Testis (tissue), 3 donors: ENCODE data around the gene ZNF747. TPM values are rescaled to one million over a fixed set of nuclear protein-coding genes. Genes with fewer than 3 reads are reported as not detected.

Source experiments
- DNase-seq: peaks from one replicate; pipeline ENCODE4 v3.0.0-alpha.2; 2019
- H3K27ac ChIP-seq, 2 donors: fragments of 200-600 bp; sonication (generic); one replicate each; pipeline ENCODE4 v1.5.1; 2019
- H3K27me3 ChIP-seq: fragments of 200-600 bp; sonication (generic); one replicate; pipeline ENCODE4 v1.5.1; 2019
- H3K36me3 ChIP-seq: fragments of 200-600 bp; sonication (generic); one replicate; pipeline ENCODE4 v1.5.1; 2017; ENCODE audit warnings: low read depth; ENCODE audit errors: missing control alignments
- H3K4me1 ChIP-seq: fragments of 200-600 bp; sonication (generic); one replicate; pipeline ENCODE4 v1.5.1; 2019
- H3K4me3 ChIP-seq, 2 donors: fragments of 200-600 bp; sonication (generic); one replicate each; pipeline ENCODE4 v1.5.1; 2017 to 2019
- H3K9me3 ChIP-seq: fragments of 200-600 bp; sonication (generic); one replicate; pipeline ENCODE4 v1.5.1; 2017
- POLR2A ChIP-seq: fragments of 450-650 bp; IDR thresholded peaks from one replicate; pipeline ENCODE4 v1.6.1; 2017; ENCODE audit warnings: antibody characterized with exemption, mild to moderate bottlenecking, moderate library complexity
- WGBS, 2 donors: methylation state at CpG; one replicate each; pipeline ENCODE4 v1.1.5; 2018; 5-methylcytosine and 5-hydroxymethylcytosine counted together
- intact Hi-C: fragments of 100-400 bp; cut with DNase I; formaldehyde crosslinking; loops from one replicate; pipeline ENCODE4 v1.15.1; 2023; ENCODE audit warnings: low total_unique reads
- microRNA-seq, 2 donors: library from miRNA; unstranded; fragments of <30 nt; microRNA quantifications; one replicate each; pipeline ENCODE4, GENCODE V29; 2016; ENCODE audit warnings: borderline number of aligned reads in 2 of 2, borderline replicate concordance in 1 of 2
- polyA plus RNA-seq: library from polyadenylated mRNA; stranded (reverse); fragments of 350-450 nt; fragmentation: Illumina TruSeq; extraction: RNeasy Lipid Tissue Mini Kit (QIAGEN cat#74804); gene quantifications from one replicate; pipeline ENCODE4 v1.2.3, GENCODE V29; 2014; ENCODE audit warnings: low read depth, low replicate concordance; ENCODE audit not compliant: insufficient read depth
- small RNA-seq, 2 donors: library from RNA; depleted of rRNA; stranded (forward); fragments of <200 nt; gene quantifications; one replicate each; pipeline ENCODE3, GENCODE V24; 2016
- total RNA-seq, 2 donors: library from RNA; depleted of rRNA; stranded (reverse); fragments of >200 nt; gene quantifications; one replicate each; pipeline ENCODE4 v1.2.3, GENCODE V29; 2016
- TF ChIP-seq, protein P1 (sequence below), 3 experiments: fragments of 450-650 bp in 2 of 3; fragments of 200-600 bp in 1 of 3; sonication (generic) in 1 of 3; IDR thresholded peaks; one replicate each; pipeline ENCODE4 v1.5.1; 2016 to 2019; ENCODE audit warnings: antibody characterized with exemption in 3 of 3, mild to moderate bottlenecking in 2 of 3, moderate library complexity in 1 of 3

Gene ZNF747
- total and polyA plus RNA-seq, 3 donors from 2014 or later = 13.1 to 23.3 (median 18.7) TPM

GRCh38 chr16:30481381-30481780, 53.3 kb downstream of the ZNF747 start:
- Histone ChIP-seq H3K4me3 (no peak overlapping the region), H3K27me3 (no peaks in the 10 kb centered on the region), H3K36me3 (no peaks in the 10 kb centered on the region), H3K4me1 (no peaks in the 10 kb centered on the region), H3K9me3 (no peaks in the 10 kb centered on the region), H3K27ac (no peak overlapping the region)
- TF ChIP-seq, protein P1, sequence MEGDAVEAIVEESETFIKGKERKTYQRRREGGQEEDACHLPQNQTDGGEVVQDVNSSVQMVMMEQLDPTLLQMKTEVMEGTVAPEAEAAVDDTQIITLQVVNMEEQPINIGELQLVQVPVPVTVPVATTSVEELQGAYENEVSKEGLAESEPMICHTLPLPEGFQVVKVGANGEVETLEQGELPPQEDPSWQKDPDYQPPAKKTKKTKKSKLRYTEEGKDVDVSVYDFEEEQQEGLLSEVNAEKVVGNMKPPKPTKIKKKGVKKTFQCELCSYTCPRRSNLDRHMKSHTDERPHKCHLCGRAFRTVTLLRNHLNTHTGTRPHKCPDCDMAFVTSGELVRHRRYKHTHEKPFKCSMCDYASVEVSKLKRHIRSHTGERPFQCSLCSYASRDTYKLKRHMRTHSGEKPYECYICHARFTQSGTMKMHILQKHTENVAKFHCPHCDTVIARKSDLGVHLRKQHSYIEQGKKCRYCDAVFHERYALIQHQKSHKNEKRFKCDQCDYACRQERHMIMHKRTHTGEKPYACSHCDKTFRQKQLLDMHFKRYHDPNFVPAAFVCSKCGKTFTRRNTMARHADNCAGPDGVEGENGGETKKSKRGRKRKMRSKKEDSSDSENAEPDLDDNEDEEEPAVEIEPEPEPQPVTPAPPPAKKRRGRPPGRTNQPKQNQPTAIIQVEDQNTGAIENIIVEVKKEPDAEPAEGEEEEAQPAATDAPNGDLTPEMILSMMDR (IDR thresholded peaks at IDR 0.05) = no peak
- no peak for TF ChIP-seq POLR2A
- WGBS, 2 donors = 72 to 78% methylated on average over 5 of the region's 5 CpGs
- intact Hi-C loops = no loop called here
- no peak for DNase-seq

Small RNA genes within 50 kb of the gene (microRNA-seq; reads per million reads assigned to microRNA genes)
- 0 reads per million in 2 donors for gene MIR4518

Small RNA genes within 50 kb of the gene (small RNA-seq; reads per million reads assigned to genes)
- gene MIR4518 = 0 reads per million in 2 donors
- 0 reads per million in 2 donors for gene RNU7-61P

Other genes starting within 250 kb of the ZNF747 start
- 10 to 100 TPM; 32.8 to 39.5 TPM for gene CD2BP2, start 179.6 kb downstream of the ZNF747 start, total RNA-seq
- gene CD2BP2, start 179.6 kb downstream of the ZNF747 start, polyA plus RNA-seq = 52.5 TPM
- gene TBC1D10B, start 164.4 kb downstream of the ZNF747 start, total RNA-seq = 10 to 100 TPM; 60.5 to 64.0 TPM
- gene TBC1D10B, start 164.4 kb downstream of the ZNF747 start, polyA plus RNA-seq = 86.2 TPM
- gene MYL11, start 160.1 kb downstream of the ZNF747 start, total RNA-seq = 1 to 10 TPM; 2.5 to 4.2 TPM
- gene MYL11, start 160.1 kb downstream of the ZNF747 start, polyA plus RNA-seq = 18.5 TPM
- gene SEPTIN1, start 152.3 kb downstream of the ZNF747 start, total RNA-seq = 1 to 10 TPM in 1 of 2 donors, under 1 TPM in 1; 0.63 to 2.4 TPM
- 3.9 TPM for gene SEPTIN1, start 152.3 kb downstream of the ZNF747 start, polyA plus RNA-seq
- gene ZNF48, start 139.4 kb downstream of the ZNF747 start, total RNA-seq = 1 to 10 TPM; 6.5 to 9.0 TPM
- gene ZNF48, start 139.4 kb downstream of the ZNF747 start, polyA plus RNA-seq = 6.3 TPM
- 10 to 100 TPM; 35.6 to 37.2 TPM for gene ZNF771, start 127.3 kb downstream of the ZNF747 start, total RNA-seq
- 3.0 TPM for gene ZNF771, start 127.3 kb downstream of the ZNF747 start, polyA plus RNA-seq
- gene DCTPP1, start 104.8 kb downstream of the ZNF747 start, total RNA-seq = 10 to 100 TPM; 15.2 to 26.1 TPM
- 23.6 TPM for gene DCTPP1, start 104.8 kb downstream of the ZNF747 start, polyA plus RNA-seq
- 10 to 100 TPM; 17.7 to 19.8 TPM for gene SEPHS2, start 89.0 kb downstream of the ZNF747 start, total RNA-seq
- 24.7 TPM for gene SEPHS2, start 89.0 kb downstream of the ZNF747 start, polyA plus RNA-seq
- gene ITGAL, start 62.1 kb downstream of the ZNF747 start, total RNA-seq = 1 to 10 TPM; 2.8 to 5.0 TPM
- gene ITGAL, start 62.1 kb downstream of the ZNF747 start, polyA plus RNA-seq = 6.7 TPM
- 10 to 100 TPM; 52.2 to 64.3 TPM for gene ZNF768, start 8.3 kb downstream of the ZNF747 start, total RNA-seq
- gene ZNF768, start 8.3 kb downstream of the ZNF747 start, polyA plus RNA-seq = 52.3 TPM
- gene ZNF764, start 23.5 kb upstream of the ZNF747 start, total RNA-seq = 10 to 100 TPM; 21.9 to 23.2 TPM
- gene ZNF764, start 23.5 kb upstream of the ZNF747 start, polyA plus RNA-seq = 11.3 TPM
- 10 to 100 TPM; 21.7 to 54.6 TPM for gene ZNF688, start 36.9 kb upstream of the ZNF747 start, total RNA-seq
- 38.5 TPM for gene ZNF688, start 36.9 kb upstream of the ZNF747 start, polyA plus RNA-seq
- gene ZNF785, start 50.8 kb upstream of the ZNF747 start, total RNA-seq = 10 to 100 TPM; 14.8 to 17.1 TPM
- 5.9 TPM for gene ZNF785, start 50.8 kb upstream of the ZNF747 start, polyA plus RNA-seq
- gene ZNF689, start 75.5 kb upstream of the ZNF747 start, total RNA-seq = 10 to 100 TPM; 33.0 to 41.3 TPM
- gene ZNF689, start 75.5 kb upstream of the ZNF747 start, polyA plus RNA-seq = 82.7 TPM
- gene PRR14, start 116.1 kb upstream of the ZNF747 start, total RNA-seq = 10 to 100 TPM; 60.0 to 66.3 TPM
- 37.0 TPM for gene PRR14, start 116.1 kb upstream of the ZNF747 start, polyA plus RNA-seq
- 100 to 1,000 TPM; 140 to 165 TPM for gene FBRS, start 123.6 kb upstream of the ZNF747 start, total RNA-seq
- gene FBRS, start 123.6 kb upstream of the ZNF747 start, polyA plus RNA-seq = 302 TPM
- gene SRCAP, start 164.3 kb upstream of the ZNF747 start, total RNA-seq = 10 to 100 TPM; 74.3 to 80.8 TPM
- 44.3 TPM for gene SRCAP, start 164.3 kb upstream of the ZNF747 start, polyA plus RNA-seq
- 100 to 1,000 TPM in 1 of 2 donors, 10 to 100 TPM in 1; 78.4 to 129 TPM for gene PHKG2, start 213.6 kb upstream of the ZNF747 start, total RNA-seq
- 312 TPM for gene PHKG2, start 213.6 kb upstream of the ZNF747 start, polyA plus RNA-seq
- 10 to 100 TPM; 31.5 to 54.2 TPM for gene CFAP119, start 227.2 kb upstream of the ZNF747 start, total RNA-seq
- 43.3 TPM for gene CFAP119, start 227.2 kb upstream of the ZNF747 start, polyA plus RNA-seq
- gene RNF40, start 227.5 kb upstream of the ZNF747 start, total RNA-seq = 100 to 1,000 TPM; 143 to 162 TPM
- gene RNF40, start 227.5 kb upstream of the ZNF747 start, polyA plus RNA-seq = 219 TPM